SK-N-SH (cell line): ENCODE results near the gene CDC42SE2.

Source experiments
- CHD2 ChIP-seq: fragments of 150-350 bp; IDR thresholded peaks from 2 replicates; pipeline ENCODE4 v1.6.1; 2018; ENCODE audit warnings: low read length; ENCODE audit not compliant: partially characterized antibody
- CTCF ChIP-seq: fragments of 200-600 bp; sonication (generic); IDR thresholded peaks from 2 replicates; pipeline ENCODE4 v1.6.1; 2017; ENCODE audit warnings: antibody characterized with exemption, mild to moderate bottlenecking, moderate library complexity
- ELF1 ChIP-seq: IDR thresholded peaks from 2 replicates; pipeline ENCODE4 v1.4.0; 2012
- FOXJ3 ChIP-seq: sonication (generic); formaldehyde crosslinking; IDR thresholded peaks from 2 replicates; pipeline ENCODE4 v1.5.1; 2020; ENCODE audit warnings: mild to moderate bottlenecking, missing genetic modification reagents
- FOXM1 ChIP-seq: IDR thresholded peaks from 2 replicates; pipeline ENCODE4 v1.4.0; 2012; ENCODE audit warnings: low read depth, mild to moderate bottlenecking
- GABPA ChIP-seq: IDR thresholded peaks from 2 replicates; pipeline ENCODE4 v1.4.0; 2012; ENCODE audit warnings: low read depth, mild to moderate bottlenecking
- IRF3 ChIP-seq: fragments of 150-350 bp; IDR thresholded peaks from 2 replicates; pipeline ENCODE4 v1.6.1; 2016; ENCODE audit warnings: mild to moderate bottlenecking, low read depth, low read length
- JUND ChIP-seq: IDR thresholded peaks from 2 replicates; pipeline ENCODE4 v1.4.0; 2012
- MXI1 ChIP-seq: IDR thresholded peaks from 2 replicates; pipeline ENCODE4 v1.6.1; 2012; ENCODE audit warnings: mild to moderate bottlenecking, low read depth, low read length, improper control_type of control experiment
- NRF1 ChIP-seq: IDR thresholded peaks from 2 replicates; pipeline ENCODE4 v1.6.1; 2012; ENCODE audit warnings: low read depth, mild to moderate bottlenecking, low read length
- POLR2AphosphoS5 ChIP-seq: IDR thresholded peaks from 2 replicates; pipeline ENCODE4 v1.6.1; 2012; ENCODE audit warnings: low read depth, low read length
- REST ChIP-seq: IDR thresholded peaks from 2 replicates; pipeline ENCODE4 v1.6.1; 2012; ENCODE audit warnings: mild to moderate bottlenecking, low read depth, low read length, moderate library complexity
- USF2 ChIP-seq: fragments of 150-350 bp; IDR thresholded peaks from 2 replicates; pipeline ENCODE4 v1.6.1; 2017; ENCODE audit warnings: antibody characterized with exemption, low read length, low read depth, borderline replicate concordance

- no peak for TF ChIP-seq CTCF
- no peak for TF ChIP-seq IRF3
- TF ChIP-seq MXI1, result no peak
- no peak for TF ChIP-seq USF2
- no peak for TF ChIP-seq FOXM1
- no peak for TF ChIP-seq POLR2AphosphoS5
- TF ChIP-seq NRF1, result no peak
- no peak for TF ChIP-seq JUND
- no peak for TF ChIP-seq GABPA
- TF ChIP-seq REST, result no peak
- no peak for TF ChIP-seq FOXJ3 (CRISPR knock-in tag)
- no peak for TF ChIP-seq ELF1
- TF ChIP-seq CHD2, result no peak
Observed at GRCh38 chr5:131389869-131390265, 126.0 kb downstream of the CDC42SE2 start.
